BE2C (cell line): ENCODE results near the gene FZD7.

Experiments used
- DNase-seq: peaks from one replicate; pipeline ENCODE4 v3.0.0-alpha.2; 2020
- H3K27me3 ChIP-seq: fragments of 250-450 bp; sonication (Bioruptor Pico); 2 replicates; pipeline ENCODE4 v1.5.1; 2020; ENCODE audit warnings: mild to moderate bottlenecking
- H3K36me3 ChIP-seq: fragments of 250-450 bp; sonication (Bioruptor Pico); 2 replicates; pipeline ENCODE4 v1.5.1; 2020; ENCODE audit warnings: mild to moderate bottlenecking
- H3K4me1 ChIP-seq: fragments of 250-450 bp; sonication (Bioruptor Pico); 2 replicates; pipeline ENCODE4 v1.5.1; 2020
- H3K4me3 ChIP-seq: 2 replicates; pipeline ENCODE4 v1.5.1; 2011; ENCODE audit warnings: low read depth, low read length
- H3K9me3 ChIP-seq: fragments of 250-450 bp; sonication (Bioruptor Pico); 2 replicates; pipeline ENCODE4 v1.5.1; 2020
- CTCF ChIP-seq: IDR thresholded peaks from 2 replicates; pipeline ENCODE4 v1.5.1; 2012; ENCODE audit warnings: mild to moderate bottlenecking, low read depth, low read length

FZD7 gene

DNA sequence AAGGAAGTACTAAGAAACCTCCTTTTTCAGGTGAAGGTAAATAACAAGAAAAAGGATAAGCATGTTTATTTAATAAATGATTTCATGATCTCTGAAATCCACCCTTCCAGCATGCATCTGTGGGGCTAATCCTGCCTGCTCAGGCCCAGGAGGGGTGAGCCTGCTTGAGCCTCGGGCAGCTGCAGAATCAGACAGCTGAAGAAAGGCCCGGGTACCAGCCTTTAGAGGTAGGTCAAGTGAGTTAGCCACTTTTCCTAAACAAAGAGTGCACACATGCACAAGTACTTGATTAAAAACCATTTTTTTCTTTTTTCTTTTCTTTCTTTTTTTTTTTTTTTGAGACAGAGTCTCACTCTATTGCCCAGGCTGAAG, 25.7 kb upstream of the FZD7 start:
- H3K36me3 ChIP-seq, result no peaks in the 10 kb centered on the region
- H3K9me3 ChIP-seq, result no peaks in the 10 kb centered on the region
- no peak overlapping the region for H3K4me3 ChIP-seq
- no peak for DNase-seq
- H3K4me1 ChIP-seq, result peaks cover 25% of the 10 kb centered on the region
- no peaks in the 10 kb centered on the region for H3K27me3 ChIP-seq
- no peak for TF ChIP-seq CTCF

GRCh38 chr2:202009019-202009481, 24.6 kb upstream of the FZD7 start:
- H3K36me3 ChIP-seq, result no peaks in the 10 kb centered on the region
- no peak for TF ChIP-seq CTCF
- DNase-seq, result peak; percentile 64
- H3K27me3 ChIP-seq, result no peaks in the 10 kb centered on the region
- H3K4me1 ChIP-seq, result peaks cover 27% of the 10 kb centered on the region
- H3K9me3 ChIP-seq, result no peaks in the 10 kb centered on the region
- H3K4me3 ChIP-seq, result 0 out of 2 replicates have a peak overlapping the region, but pooled peaks have one; percentile 1

DNA sequence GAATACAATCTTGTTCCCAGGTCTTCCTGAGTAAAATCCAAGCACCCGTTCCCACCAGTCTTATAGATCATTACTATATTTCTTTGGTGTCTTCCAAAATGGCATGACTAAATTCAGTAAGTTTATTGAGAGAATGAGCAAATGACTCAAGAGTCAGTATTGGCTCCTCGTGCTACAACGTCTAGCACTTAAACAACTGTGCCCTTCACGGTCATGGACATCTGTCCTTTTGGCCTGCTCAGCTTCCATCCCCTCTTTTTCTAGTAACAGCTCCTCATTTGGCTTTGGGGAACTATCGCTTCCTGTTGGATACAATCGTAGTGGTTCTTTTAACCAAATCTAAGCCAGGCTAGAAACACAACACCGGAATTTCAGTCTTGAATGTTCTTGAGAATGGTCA, 24.1 kb upstream of the FZD7 start:
- Histone ChIP-seq H3K4me3 (no peak overlapping the region), H3K4me1 (peaks cover 32% of the 10 kb centered on the region), H3K9me3 (no peaks in the 10 kb centered on the region), H3K27me3 (no peaks in the 10 kb centered on the region), H3K36me3 (no peaks in the 10 kb centered on the region)
- no peak for DNase-seq
- no peak for TF ChIP-seq CTCF

GRCh38 chr2:202014318-202014717, 19.3 kb upstream of the FZD7 start:
- Histone ChIP-seq H3K36me3 (no peaks in the 10 kb centered on the region), H3K27me3 (no peaks in the 10 kb centered on the region), H3K9me3 (no peaks in the 10 kb centered on the region), H3K4me3 (peak overlapping the region; percentile 29), H3K4me1 (peaks cover 36% of the 10 kb centered on the region)
- no peak for TF ChIP-seq CTCF
- peak; percentile 23 for DNase-seq

- Histone ChIP-seq H3K36me3 (no peaks in the 10 kb centered on the region), H3K27me3 (no peaks in the 10 kb centered on the region), H3K4me3 (peak overlapping the region; percentile 29), H3K9me3 (no peaks in the 10 kb centered on the region), H3K4me1 (peaks cover 31% of the 10 kb centered on the region)
- no peak for TF ChIP-seq CTCF
- DNase-seq, result peak; percentile 57
Observed at GRCh38 chr2:202014759-202015211, 18.9 kb upstream of the FZD7 start.

GRCh38 chr2:202015471-202015870, 18.2 kb upstream of the FZD7 start:
- no peaks in the 10 kb centered on the region for H3K9me3 ChIP-seq
- DNase-seq, result peak; percentile 49
- H3K36me3 ChIP-seq, result no peaks in the 10 kb centered on the region
- no peaks in the 10 kb centered on the region for H3K27me3 ChIP-seq
- TF ChIP-seq CTCF, result no peak
- H3K4me1 ChIP-seq, result peaks cover 30% of the 10 kb centered on the region
- H3K4me3 ChIP-seq, result no peak overlapping the region
